K562 (cell line): ENCODE results near the gene LRP2. TPM values are rescaled to one million over a fixed set of nuclear protein-coding genes. Genes with fewer than 3 reads are reported as not detected.

Experiments
- CAMTA2 ChIP-seq: fragments of 250-450 bp; sonication (Bioruptor Pico); conservative IDR thresholded peaks from 2 replicates; pipeline ENCODE4 v1.5.1; 2022
- CBFB ChIP-seq: sonication (generic); formaldehyde crosslinking; IDR thresholded peaks from 2 replicates; pipeline ENCODE4 v1.4.0; 2020; ENCODE audit warnings: mild to moderate bottlenecking, missing genetic modification reagents
- COPS2 ChIP-seq: fragments of 450-650 bp; conservative IDR thresholded peaks from 2 replicates; pipeline ENCODE4 v1.6.1; 2016; ENCODE audit warnings: mild to moderate bottlenecking, moderate library complexity
- HOXB6 ChIP-seq: fragments of 250-450 bp; sonication (Bioruptor Pico); IDR thresholded peaks from 2 replicates; pipeline ENCODE4 v1.5.1; 2022; ENCODE audit warnings: mild to moderate bottlenecking, borderline replicate concordance
- MEF2A ChIP-seq: IDR thresholded peaks from 2 replicates; pipeline ENCODE4 v1.6.1; 2011; ENCODE audit warnings: low read depth, mild to moderate bottlenecking, low read length, moderate library complexity; ENCODE audit not compliant: control insufficient read depth
- SMAD1 ChIP-seq: fragments of 150-350 bp; IDR thresholded peaks from 2 replicates; pipeline ENCODE4 v1.6.1; 2014; ENCODE audit warnings: low read length, low read depth; ENCODE audit not compliant: partially characterized antibody
- SRSF9 ChIP-seq: fragments of 200-400 bp; formaldehyde crosslinking; IDR thresholded peaks from 2 replicates; pipeline ENCODE4 v1.6.1; 2017; ENCODE audit warnings: low read depth, low read length, borderline replicate concordance
- TARDBP ChIP-seq: fragments of 450-650 bp; IDR thresholded peaks from 2 replicates; pipeline ENCODE4 v1.6.1; 2016
- TCF7 ChIP-seq: sonication (generic); IDR thresholded peaks from 2 replicates; pipeline ENCODE4 v1.6.1; 2016; ENCODE audit warnings: antibody characterized with exemption, borderline replicate concordance
- WHSC1 ChIP-seq: IDR thresholded peaks from one replicate; pipeline ENCODE4 v1.6.1; 2012; ENCODE audit warnings: low read length, control low read depth, inconsistent platforms
- ZNF217 ChIP-seq: sonication (generic); formaldehyde crosslinking; IDR thresholded peaks from 2 replicates; pipeline ENCODE4 v1.8.0; 2022; ENCODE audit warnings: mild to moderate bottlenecking, missing genetic modification reagents
- polyA plus RNA-seq, 8 experiments: library from polyadenylated mRNA; depleted of rRNA in 4 of 8; stranded (reverse) in 5 of 8; unstranded in 3 of 8; fragments of >200 nt; fragmentation: Nextera tagmentation in 2 of 8; fragmentation: Illumina TruSeq in 1 of 8; extraction: Ambion mirVana in 2 of 8; extraction: Trizol in 1 of 8; gene quantifications; 2 replicates each; pipeline versions ENCODE4 v1.2.1 to v1.2.3, GENCODE V29; 2011 to 2014; ENCODE audit warnings: inconsistent platforms in 1 of 8, missing spikeins in 1 of 8
- total RNA-seq, 7 experiments: library from RNA; depleted of rRNA in 6 of 7; stranded (reverse); fragments of >200 nt in 6 of 7; fragmentation: Illumina TruSeq in 2 of 7; extraction: Trizol in 2 of 7; gene quantifications; 2 replicates each; pipeline versions ENCODE4 v1.2.1 to v1.2.3, GENCODE V29; 2011 to 2021; ENCODE audit warnings: low replicate concordance in 1 of 7
- TF ChIP-seq, protein P1 (sequence below): fragments of 250-450 bp; sonication (Bioruptor Pico); IDR thresholded peaks from 2 replicates; pipeline ENCODE4 v1.8.0; 2022; ENCODE audit warnings: moderate library complexity, mild to moderate bottlenecking, inconsistent platforms
- TF ChIP-seq, protein P2 (sequence below), 2 experiments: fragments of 150-350 bp in 1 of 2; IDR thresholded peaks; 2 replicates each; pipeline ENCODE4 v1.6.1; 2012 to 2016; ENCODE audit warnings: low read depth in 2 of 2, low read length in 2 of 2, mild to moderate bottlenecking in 1 of 2, moderate library complexity in 1 of 2
- TF ChIP-seq, protein P3 (sequence below): IDR thresholded peaks from 2 replicates; pipeline ENCODE4 v1.6.1; 2011; ENCODE audit warnings: borderline replicate concordance, low read depth, mild to moderate bottlenecking, moderate library complexity, low read length; ENCODE audit not compliant: insufficient read depth, poor library complexity, severe bottlenecking
- TF ChIP-seq, protein P4 (sequence below): IDR thresholded peaks from 2 replicates; pipeline ENCODE4 v1.6.1; 2011; ENCODE audit not compliant: insufficient read length; ENCODE audit errors: extremely low read depth
- TF ChIP-seq, protein P5 (sequence below): fragments of 450-650 bp; conservative IDR thresholded peaks from 2 replicates; pipeline ENCODE4 v1.6.1; 2016; ENCODE audit warnings: missing genetic modification characterization, low read depth, mild to moderate bottlenecking, missing compliant biosample characterization, moderate library complexity
- TF ChIP-seq, protein P6 (sequence below): IDR thresholded peaks from 2 replicates; pipeline ENCODE4 v1.6.1; 2016; ENCODE audit warnings: missing genetic modification characterization, missing compliant biosample characterization

LRP2 gene
- total and polyA plus RNA-seq, 9 of the 15 experiments (the other 6 are each of a cell fraction or from before 2014, with no cell fraction given): 0.04 to 0.18 (median 0.11) TPM; not detected in 1

DNA sequence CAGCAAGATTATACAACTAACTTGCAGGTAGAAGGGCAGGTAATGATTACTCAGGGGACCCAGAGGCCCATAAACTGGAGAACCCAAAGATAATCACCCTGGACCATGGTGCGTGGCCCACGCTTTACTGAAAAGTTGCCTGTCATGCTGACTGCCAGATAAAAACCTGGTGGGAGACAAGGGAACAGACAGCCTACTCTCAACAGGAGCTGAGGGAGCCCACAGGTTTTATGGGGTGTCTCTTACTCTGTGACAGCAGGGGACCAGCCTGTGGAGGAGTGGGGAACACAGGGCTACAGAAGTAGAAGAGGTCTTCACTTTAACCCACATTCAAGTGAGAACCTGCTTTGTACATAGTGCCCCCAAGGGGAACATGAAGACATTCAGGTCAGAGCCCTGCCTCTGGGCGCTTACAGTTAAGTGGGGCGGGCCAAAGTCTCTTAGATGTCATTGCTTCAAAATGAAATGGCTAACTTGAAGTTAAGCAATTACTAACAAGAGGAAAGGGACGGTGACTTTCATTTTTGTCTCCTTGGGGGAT lies 232.6 kb downstream of the LRP2 start (continued):
- TF ChIP-seq, protein P1, sequence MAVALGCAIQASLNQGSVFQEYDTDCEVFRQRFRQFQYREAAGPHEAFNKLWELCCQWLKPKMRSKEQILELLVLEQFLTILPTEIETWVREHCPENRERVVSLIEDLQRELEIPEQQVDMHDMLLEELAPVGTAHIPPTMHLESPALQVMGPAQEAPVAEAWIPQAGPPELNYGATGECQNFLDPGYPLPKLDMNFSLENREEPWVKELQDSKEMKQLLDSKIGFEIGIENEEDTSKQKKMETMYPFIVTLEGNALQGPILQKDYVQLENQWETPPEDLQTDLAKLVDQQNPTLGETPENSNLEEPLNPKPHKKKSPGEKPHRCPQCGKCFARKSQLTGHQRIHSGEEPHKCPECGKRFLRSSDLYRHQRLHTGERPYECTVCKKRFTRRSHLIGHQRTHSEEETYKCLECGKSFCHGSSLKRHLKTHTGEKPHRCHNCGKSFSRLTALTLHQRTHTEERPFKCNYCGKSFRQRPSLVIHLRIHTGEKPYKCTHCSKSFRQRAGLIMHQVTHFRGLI (CRISPR knock-in tag): no peak
- TF ChIP-seq SMAD1: no peak
- TF ChIP-seq HOXB6 (CRISPR knock-in tag): no peak
- no peak for TF ChIP-seq MEF2A
- no peak for TF ChIP-seq SRSF9
- TF ChIP-seq CBFB (CRISPR knock-in tag): no peak
- no peak for TF ChIP-seq CAMTA2 (CRISPR knock-in tag)
- TF ChIP-seq, protein P2, sequence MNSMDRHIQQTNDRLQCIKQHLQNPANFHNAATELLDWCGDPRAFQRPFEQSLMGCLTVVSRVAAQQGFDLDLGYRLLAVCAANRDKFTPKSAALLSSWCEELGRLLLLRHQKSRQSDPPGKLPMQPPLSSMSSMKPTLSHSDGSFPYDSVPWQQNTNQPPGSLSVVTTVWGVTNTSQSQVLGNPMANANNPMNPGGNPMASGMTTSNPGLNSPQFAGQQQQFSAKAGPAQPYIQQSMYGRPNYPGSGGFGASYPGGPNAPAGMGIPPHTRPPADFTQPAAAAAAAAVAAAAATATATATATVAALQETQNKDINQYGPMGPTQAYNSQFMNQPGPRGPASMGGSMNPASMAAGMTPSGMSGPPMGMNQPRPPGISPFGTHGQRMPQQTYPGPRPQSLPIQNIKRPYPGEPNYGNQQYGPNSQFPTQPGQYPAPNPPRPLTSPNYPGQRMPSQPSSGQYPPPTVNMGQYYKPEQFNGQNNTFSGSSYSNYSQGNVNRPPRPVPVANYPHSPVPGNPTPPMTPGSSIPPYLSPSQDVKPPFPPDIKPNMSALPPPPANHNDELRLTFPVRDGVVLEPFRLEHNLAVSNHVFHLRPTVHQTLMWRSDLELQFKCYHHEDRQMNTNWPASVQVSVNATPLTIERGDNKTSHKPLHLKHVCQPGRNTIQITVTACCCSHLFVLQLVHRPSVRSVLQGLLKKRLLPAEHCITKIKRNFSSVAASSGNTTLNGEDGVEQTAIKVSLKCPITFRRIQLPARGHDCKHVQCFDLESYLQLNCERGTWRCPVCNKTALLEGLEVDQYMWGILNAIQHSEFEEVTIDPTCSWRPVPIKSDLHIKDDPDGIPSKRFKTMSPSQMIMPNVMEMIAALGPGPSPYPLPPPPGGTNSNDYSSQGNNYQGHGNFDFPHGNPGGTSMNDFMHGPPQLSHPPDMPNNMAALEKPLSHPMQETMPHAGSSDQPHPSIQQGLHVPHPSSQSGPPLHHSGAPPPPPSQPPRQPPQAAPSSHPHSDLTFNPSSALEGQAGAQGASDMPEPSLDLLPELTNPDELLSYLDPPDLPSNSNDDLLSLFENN (IDR thresholded peaks at IDR 0.05; ENCODE audit: low read depth in 2 of 2, low read length in 2 of 2): 0 out of 4 replicates have a peak, but pooled peaks of 1 of the 2 experiments have one; percentile 56
- TF ChIP-seq WHSC1: no peak
- no peak for TF ChIP-seq TCF7
- TF ChIP-seq TARDBP: 0 out of 2 replicates have a peak, but pooled peaks have one; percentile 37
- TF ChIP-seq, protein P3, sequence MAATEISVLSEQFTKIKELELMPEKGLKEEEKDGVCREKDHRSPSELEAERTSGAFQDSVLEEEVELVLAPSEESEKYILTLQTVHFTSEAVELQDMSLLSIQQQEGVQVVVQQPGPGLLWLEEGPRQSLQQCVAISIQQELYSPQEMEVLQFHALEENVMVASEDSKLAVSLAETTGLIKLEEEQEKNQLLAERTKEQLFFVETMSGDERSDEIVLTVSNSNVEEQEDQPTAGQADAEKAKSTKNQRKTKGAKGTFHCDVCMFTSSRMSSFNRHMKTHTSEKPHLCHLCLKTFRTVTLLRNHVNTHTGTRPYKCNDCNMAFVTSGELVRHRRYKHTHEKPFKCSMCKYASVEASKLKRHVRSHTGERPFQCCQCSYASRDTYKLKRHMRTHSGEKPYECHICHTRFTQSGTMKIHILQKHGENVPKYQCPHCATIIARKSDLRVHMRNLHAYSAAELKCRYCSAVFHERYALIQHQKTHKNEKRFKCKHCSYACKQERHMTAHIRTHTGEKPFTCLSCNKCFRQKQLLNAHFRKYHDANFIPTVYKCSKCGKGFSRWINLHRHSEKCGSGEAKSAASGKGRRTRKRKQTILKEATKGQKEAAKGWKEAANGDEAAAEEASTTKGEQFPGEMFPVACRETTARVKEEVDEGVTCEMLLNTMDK: peak; percentile 8
- TF ChIP-seq, protein P4, sequence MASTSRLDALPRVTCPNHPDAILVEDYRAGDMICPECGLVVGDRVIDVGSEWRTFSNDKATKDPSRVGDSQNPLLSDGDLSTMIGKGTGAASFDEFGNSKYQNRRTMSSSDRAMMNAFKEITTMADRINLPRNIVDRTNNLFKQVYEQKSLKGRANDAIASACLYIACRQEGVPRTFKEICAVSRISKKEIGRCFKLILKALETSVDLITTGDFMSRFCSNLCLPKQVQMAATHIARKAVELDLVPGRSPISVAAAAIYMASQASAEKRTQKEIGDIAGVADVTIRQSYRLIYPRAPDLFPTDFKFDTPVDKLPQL: no peak
- TF ChIP-seq ZNF217: no peak
- TF ChIP-seq, protein P5, sequence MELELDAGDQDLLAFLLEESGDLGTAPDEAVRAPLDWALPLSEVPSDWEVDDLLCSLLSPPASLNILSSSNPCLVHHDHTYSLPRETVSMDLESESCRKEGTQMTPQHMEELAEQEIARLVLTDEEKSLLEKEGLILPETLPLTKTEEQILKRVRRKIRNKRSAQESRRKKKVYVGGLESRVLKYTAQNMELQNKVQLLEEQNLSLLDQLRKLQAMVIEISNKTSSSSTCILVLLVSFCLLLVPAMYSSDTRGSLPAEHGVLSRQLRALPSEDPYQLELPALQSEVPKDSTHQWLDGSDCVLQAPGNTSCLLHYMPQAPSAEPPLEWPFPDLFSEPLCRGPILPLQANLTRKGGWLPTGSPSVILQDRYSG (tag): no peak
- TF ChIP-seq, protein P6, sequence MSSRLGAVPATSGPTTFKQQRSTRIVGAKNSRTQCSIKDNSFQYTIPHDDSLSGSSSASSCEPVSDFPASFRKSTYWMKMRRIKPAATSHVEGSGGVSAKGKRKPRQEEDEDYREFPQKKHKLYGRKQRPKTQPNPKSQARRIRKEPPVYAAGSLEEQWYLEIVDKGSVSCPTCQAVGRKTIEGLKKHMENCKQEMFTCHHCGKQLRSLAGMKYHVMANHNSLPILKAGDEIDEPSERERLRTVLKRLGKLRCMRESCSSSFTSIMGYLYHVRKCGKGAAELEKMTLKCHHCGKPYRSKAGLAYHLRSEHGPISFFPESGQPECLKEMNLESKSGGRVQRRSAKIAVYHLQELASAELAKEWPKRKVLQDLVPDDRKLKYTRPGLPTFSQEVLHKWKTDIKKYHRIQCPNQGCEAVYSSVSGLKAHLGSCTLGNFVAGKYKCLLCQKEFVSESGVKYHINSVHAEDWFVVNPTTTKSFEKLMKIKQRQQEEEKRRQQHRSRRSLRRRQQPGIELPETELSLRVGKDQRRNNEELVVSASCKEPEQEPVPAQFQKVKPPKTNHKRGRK (tag): no peak
- TF ChIP-seq COPS2: no peak
